ENCODE results near the gene STK32A. TPM values are rescaled to one million over a fixed set of nuclear protein-coding genes. Genes with fewer than 3 reads are reported as not detected.

Gene STK32A
- total RNA-seq, 2 donors from 2014 or later, result 0.64 to 12.9 TPM

GRCh38 chr5:147397616-147398015, 162.8 kb downstream of the STK32A start:
- no peak overlapping the region for H3K4me3 ChIP-seq
- H3K36me3 ChIP-seq, result no peaks in the 10 kb centered on the region
- no peaks in the 10 kb centered on the region for H3K9me3 ChIP-seq
- TF ChIP-seq POLR2A (IDR thresholded peaks at IDR 0.05), result no peak
- no peak for TF ChIP-seq POLR2AphosphoS5 (IDR thresholded peaks at IDR 0.05)
- TF ChIP-seq, protein P1, sequence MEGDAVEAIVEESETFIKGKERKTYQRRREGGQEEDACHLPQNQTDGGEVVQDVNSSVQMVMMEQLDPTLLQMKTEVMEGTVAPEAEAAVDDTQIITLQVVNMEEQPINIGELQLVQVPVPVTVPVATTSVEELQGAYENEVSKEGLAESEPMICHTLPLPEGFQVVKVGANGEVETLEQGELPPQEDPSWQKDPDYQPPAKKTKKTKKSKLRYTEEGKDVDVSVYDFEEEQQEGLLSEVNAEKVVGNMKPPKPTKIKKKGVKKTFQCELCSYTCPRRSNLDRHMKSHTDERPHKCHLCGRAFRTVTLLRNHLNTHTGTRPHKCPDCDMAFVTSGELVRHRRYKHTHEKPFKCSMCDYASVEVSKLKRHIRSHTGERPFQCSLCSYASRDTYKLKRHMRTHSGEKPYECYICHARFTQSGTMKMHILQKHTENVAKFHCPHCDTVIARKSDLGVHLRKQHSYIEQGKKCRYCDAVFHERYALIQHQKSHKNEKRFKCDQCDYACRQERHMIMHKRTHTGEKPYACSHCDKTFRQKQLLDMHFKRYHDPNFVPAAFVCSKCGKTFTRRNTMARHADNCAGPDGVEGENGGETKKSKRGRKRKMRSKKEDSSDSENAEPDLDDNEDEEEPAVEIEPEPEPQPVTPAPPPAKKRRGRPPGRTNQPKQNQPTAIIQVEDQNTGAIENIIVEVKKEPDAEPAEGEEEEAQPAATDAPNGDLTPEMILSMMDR (IDR thresholded peaks at IDR 0.05), result no peak
- no peak overlapping the region for H3K27ac ChIP-seq
- intact Hi-C loops (cut with DNase I), result no loop called here
- H3K4me1 ChIP-seq (replicated peaks), result no peaks in the 10 kb centered on the region
- DNase-seq (ENCODE audit: low spot score), result no peak
- 91% methylated on average over 11 of the region's 11 CpGs for WGBS
- H3K27me3 ChIP-seq (replicated peaks; ENCODE audit: insufficient read depth), result no peaks in the 10 kb centered on the region

DNA sequence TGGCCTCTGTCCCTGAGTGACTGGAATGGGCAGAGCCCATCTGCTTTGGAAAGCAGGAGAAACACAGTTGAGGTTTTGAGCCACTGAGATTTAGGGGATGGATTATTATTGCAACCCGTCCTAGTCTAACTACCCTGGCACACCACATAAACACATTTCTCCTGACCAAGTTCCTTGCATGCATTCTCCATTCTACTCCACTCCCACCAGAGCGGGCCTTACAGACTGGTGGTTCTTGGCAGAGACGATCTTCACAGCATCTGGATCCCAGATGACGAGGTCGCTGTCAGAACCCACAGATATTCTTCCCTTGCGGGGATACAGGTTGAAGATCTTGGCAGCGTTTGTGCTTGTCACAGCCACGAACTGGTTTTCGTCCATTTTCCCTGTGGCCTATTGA, 164.0 kb downstream of the STK32A start:
- no peak for DNase-seq (ENCODE audit: low spot score)
- no peaks in the 10 kb centered on the region for H3K9me3 ChIP-seq
- H3K36me3 ChIP-seq, result no peaks in the 10 kb centered on the region
- H3K4me3 ChIP-seq, result no peak overlapping the region
- intact Hi-C loops (cut with DNase I), result no loop called here
- no peak overlapping the region for H3K27ac ChIP-seq
- no peaks in the 10 kb centered on the region for H3K27me3 ChIP-seq (replicated peaks; ENCODE audit: insufficient read depth)
- no peak for TF ChIP-seq POLR2A (IDR thresholded peaks at IDR 0.05)
- TF ChIP-seq POLR2AphosphoS5 (IDR thresholded peaks at IDR 0.05), result no peak
- TF ChIP-seq, protein P1 (IDR thresholded peaks at IDR 0.05), result no peak
- no peaks in the 10 kb centered on the region for H3K4me1 ChIP-seq (replicated peaks)
- WGBS, result 96% methylated on average over 9 of the region's 9 CpGs

DNA sequence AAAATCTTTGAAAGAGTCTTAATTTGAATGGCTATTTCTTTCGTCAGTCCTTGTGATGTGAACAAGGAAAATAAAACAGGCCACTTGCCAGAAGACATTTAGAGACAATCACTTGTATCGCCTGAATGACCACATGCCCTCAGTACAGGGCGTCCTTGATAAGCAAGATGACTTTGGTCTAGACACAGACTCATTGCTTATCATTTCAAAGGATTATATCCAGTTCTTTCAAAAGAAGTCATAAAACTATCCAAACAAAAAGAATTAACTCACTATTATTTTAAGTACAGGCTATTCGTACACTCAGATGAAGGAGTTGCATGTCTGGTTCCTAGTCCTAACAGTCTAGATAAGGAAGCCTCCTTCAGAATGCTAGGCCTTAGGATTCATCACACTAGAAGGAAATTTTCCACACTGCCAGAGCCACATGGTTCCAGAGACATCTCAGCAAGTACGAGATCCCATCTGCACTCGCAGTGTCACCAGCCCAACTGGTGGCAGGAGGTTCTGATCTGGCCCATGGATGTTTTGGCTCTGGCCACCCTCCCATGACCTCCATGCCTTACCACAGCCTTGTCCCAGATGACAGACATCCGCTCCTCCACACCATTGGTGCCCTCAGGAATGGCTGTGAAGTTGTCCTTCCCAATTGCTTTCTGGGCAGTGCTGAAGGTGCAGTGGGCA, 165.4 kb downstream of the STK32A start:
- no peak for TF ChIP-seq POLR2A (IDR thresholded peaks at IDR 0.05)
- no peak for TF ChIP-seq POLR2AphosphoS5 (IDR thresholded peaks at IDR 0.05)
- TF ChIP-seq, protein P1 (IDR thresholded peaks at IDR 0.05), result no peak
- Histone ChIP-seq H3K9me3 (no peaks in the 10 kb centered on the region), H3K4me3 (no peak overlapping the region), H3K4me1 (replicated peaks) (no peaks in the 10 kb centered on the region), H3K36me3 (no peaks in the 10 kb centered on the region), H3K27ac (no peak overlapping the region), H3K27me3 (replicated peaks; ENCODE audit: insufficient read depth) (no peaks in the 10 kb centered on the region)
- intact Hi-C loops (cut with DNase I), result no loop called here
- WGBS, result 69% methylated on average over 7 of the region's 7 CpGs
- DNase-seq (ENCODE audit: low spot score), result no peak

- Histone ChIP-seq H3K4me1 (replicated peaks) (no peaks in the 10 kb centered on the region), H3K4me3 (no peak overlapping the region), H3K27me3 (replicated peaks; ENCODE audit: insufficient read depth) (no peaks in the 10 kb centered on the region), H3K27ac (no peak overlapping the region), H3K9me3 (no peaks in the 10 kb centered on the region), H3K36me3 (no peaks in the 10 kb centered on the region)
- intact Hi-C loops (cut with DNase I), result no loop called here
- TF ChIP-seq POLR2AphosphoS5 (IDR thresholded peaks at IDR 0.05) (no peak), POLR2A (IDR thresholded peaks at IDR 0.05) (no peak)
- TF ChIP-seq, protein P1 (IDR thresholded peaks at IDR 0.05), result no peak
- no peak for DNase-seq (ENCODE audit: low spot score)
These were observed 166.1 kb downstream of the STK32A start for GRCh38 chr5:147400881-147401280.
